Activated CD4-positive, alpha-beta T cell treated with anti-CD3 and anti-CD28 coated beads for 36 hours (primary cell): ENCODE data around the gene DRD2. TPM values are rescaled to one million over a fixed set of nuclear protein-coding genes. Genes with fewer than 3 reads are reported as not detected.
A peak's percentile ranks its signal among the peaks of the same experiment; 100 is the strongest.

Experiments
- ATAC-seq: fragments of 200-7000 bp; cut with Tn5 transposase; one replicate; pipeline ENCODE4 v1.10.0; 2021; ENCODE audit warnings: mild to moderate bottlenecking, moderate library complexity
- CTCF ChIA-PET: fragments of 350-600 bp; sonication (Branson Sonifier 250); formaldehyde crosslinking; loops from one replicate; lab custom pipeline; 2021; ENCODE audit warnings: antibody characterized with exemption; lab: Charles Lee
- POLR2A ChIA-PET: fragments of 350-600 bp; sonication (Branson Sonifier 250); formaldehyde crosslinking; loops from one replicate; lab custom pipeline; 2021; ENCODE audit warnings: antibody characterized with exemption, inconsistent platforms; lab: Charles Lee
- DNase-seq: peaks from one replicate; pipeline ENCODE4 v3.0.0-alpha.2; 2020
- H3K27ac Mint-ChIP-seq: one replicate; pipeline ENCODE4 v1.8.0; 2021; ENCODE audit warnings: mixed read lengths
- H3K27me3 Mint-ChIP-seq: one replicate; pipeline ENCODE4 v1.8.0; 2021; ENCODE audit warnings: mixed read lengths
- H3K36me3 Mint-ChIP-seq: one replicate; pipeline ENCODE4 v1.8.0; 2021; ENCODE audit warnings: low read depth, mixed read lengths
- H3K4me1 Mint-ChIP-seq: one replicate; pipeline ENCODE4 v1.8.0; 2021; ENCODE audit warnings: mixed read lengths
- H3K4me3 Mint-ChIP-seq: one replicate; pipeline ENCODE4 v1.8.0; 2021; ENCODE audit warnings: mild to moderate bottlenecking, moderate library complexity, mixed read lengths
- H3K9me3 Mint-ChIP-seq: one replicate; pipeline ENCODE4 v1.8.0; 2021; ENCODE audit warnings: low read depth, mixed read lengths
- intact Hi-C, 2 experiments: fragments of 100-400 bp; cut with DNase I in 1 of 2; cut with micrococcal nuclease in 1 of 2; formaldehyde crosslinking; loops; one replicate each; pipeline versions ENCODE4 v1.14.2 to v1.15.1; 2022 to 2024; cut with DNase I, micrococcal nuclease
- total RNA-seq, 2 experiments: library from RNA; stranded (reverse); gene quantifications; one replicate each; pipeline ENCODE4 v1.2.3, GENCODE V29; 2021

Gene DRD2
- total RNA-seq, 2 experiments from 2014 or later = not detected

DNA sequence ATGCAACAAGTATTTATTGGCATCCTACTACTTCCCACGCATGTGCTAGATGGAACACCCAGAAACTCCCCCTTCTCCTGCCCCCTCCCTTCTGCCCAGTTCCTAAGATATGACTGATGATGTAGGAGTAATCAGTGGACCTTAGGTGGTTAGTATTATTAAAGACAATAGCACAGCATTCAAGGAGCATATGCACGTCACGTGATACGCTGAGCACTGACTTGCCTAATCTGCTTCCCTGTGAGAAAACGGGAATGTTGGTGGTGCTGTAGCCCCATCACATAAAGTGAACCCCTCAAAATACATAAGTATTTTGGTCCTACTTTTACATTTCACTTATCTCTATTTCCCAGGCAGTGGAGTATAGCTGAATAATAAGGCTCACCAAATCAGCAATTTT is 12.4 kb downstream of the DRD2 start:
- ATAC-seq = no peak
- no peak for DNase-seq
- no peak overlapping the region for H3K4me3 Mint-ChIP-seq
- peaks cover 12% of the 10 kb centered on the region for H3K27me3 Mint-ChIP-seq
- no peak overlapping the region for H3K27ac Mint-ChIP-seq
- intact Hi-C loops = no loop called here
- ChIA-PET CTCF (no interaction called here), POLR2A (no interaction called here)
- H3K9me3 Mint-ChIP-seq = no peaks in the 10 kb centered on the region
- H3K4me1 Mint-ChIP-seq = no peaks in the 10 kb centered on the region
- H3K36me3 Mint-ChIP-seq = no peaks in the 10 kb centered on the region

DNA sequence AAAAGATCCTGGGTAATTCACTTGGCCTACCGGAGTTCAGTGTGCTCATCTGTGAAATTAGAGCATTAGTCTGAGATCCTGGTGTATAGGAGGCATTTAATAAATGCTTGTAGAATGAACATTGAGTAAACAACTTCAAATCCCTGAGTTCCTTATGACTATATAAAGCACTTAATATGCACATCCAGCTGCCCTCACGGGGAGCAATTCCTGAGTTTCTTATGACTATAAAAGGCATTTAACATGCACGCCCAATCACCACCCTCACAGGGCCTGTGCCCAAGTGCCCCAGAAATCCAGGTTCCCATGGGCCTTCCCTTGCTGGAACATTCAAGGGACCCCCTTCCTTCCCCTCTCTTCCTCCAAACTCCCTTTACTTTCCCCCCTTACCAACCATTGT is 13.6 kb downstream of the DRD2 start:
- no peaks in the 10 kb centered on the region for H3K4me1 Mint-ChIP-seq
- intact Hi-C loops = no loop called here
- DNase-seq (no peak), ATAC-seq (no peak)
- no peaks in the 10 kb centered on the region for H3K36me3 Mint-ChIP-seq
- H3K27ac Mint-ChIP-seq = no peak overlapping the region
- peaks cover 11% of the 10 kb centered on the region for H3K27me3 Mint-ChIP-seq
- CTCF ChIA-PET = no interaction called here
- POLR2A ChIA-PET = no interaction called here
- no peaks in the 10 kb centered on the region for H3K9me3 Mint-ChIP-seq
- no peak overlapping the region for H3K4me3 Mint-ChIP-seq

DNA sequence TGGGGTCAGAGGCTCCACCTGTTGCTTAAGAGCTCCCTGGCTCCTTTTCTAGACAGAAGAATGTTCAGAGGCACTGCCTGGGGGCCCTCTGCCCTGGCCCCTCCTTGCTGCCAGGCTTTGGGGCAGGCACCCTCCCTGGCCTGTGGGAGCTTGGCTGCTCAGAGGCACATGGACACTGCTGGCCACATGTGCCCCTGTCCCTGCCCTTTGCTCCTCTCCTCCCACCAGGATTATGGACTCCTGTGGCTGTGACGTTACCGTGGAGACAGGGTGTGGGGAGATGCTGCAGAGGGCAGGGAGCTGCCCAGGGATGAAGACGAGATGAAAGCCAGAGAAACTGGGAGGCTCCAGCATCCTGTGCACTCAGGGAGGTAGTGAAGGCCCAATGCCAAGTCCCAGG is 14.7 kb downstream of the DRD2 start:
- Mint-ChIP-seq H3K27ac (no peak overlapping the region), H3K27me3 (peaks cover 9% of the 10 kb centered on the region), H3K36me3 (no peaks in the 10 kb centered on the region), H3K4me3 (no peak overlapping the region), H3K9me3 (no peaks in the 10 kb centered on the region), H3K4me1 (no peaks in the 10 kb centered on the region)
- ATAC-seq (no peak), DNase-seq (no peak)
- POLR2A ChIA-PET = no interaction called here
- CTCF ChIA-PET = no interaction called here
- intact Hi-C loops = no loop called here

DNA sequence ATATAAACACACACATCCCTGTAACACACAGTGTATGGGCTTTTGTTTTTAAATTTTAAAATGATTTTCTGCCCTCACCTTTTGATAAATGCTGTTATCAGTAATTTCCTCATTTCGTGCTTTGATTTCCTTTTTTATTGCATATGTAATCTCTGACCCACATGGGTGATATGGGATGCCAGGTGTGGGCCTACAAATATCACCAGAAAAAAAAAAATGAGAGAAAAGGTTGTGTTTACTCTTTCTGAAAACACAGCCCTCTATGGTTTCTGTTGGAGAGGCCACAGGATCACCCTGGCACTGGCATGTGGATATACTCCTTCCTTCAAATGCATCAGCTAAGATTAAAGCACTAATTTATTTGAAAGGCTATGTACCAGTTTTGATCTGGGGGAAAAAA is 17.0 kb downstream of the DRD2 start:
- intact Hi-C loops = no loop called here
- Mint-ChIP-seq H3K4me1 (no peaks in the 10 kb centered on the region), H3K36me3 (no peaks in the 10 kb centered on the region), H3K4me3 (no peak overlapping the region), H3K9me3 (no peaks in the 10 kb centered on the region), H3K27me3 (peaks cover 4% of the 10 kb centered on the region), H3K27ac (no peak overlapping the region)
- ATAC-seq (no peak), DNase-seq (no peak)
- ChIA-PET CTCF (no interaction called here), POLR2A (no interaction called here)

DNA sequence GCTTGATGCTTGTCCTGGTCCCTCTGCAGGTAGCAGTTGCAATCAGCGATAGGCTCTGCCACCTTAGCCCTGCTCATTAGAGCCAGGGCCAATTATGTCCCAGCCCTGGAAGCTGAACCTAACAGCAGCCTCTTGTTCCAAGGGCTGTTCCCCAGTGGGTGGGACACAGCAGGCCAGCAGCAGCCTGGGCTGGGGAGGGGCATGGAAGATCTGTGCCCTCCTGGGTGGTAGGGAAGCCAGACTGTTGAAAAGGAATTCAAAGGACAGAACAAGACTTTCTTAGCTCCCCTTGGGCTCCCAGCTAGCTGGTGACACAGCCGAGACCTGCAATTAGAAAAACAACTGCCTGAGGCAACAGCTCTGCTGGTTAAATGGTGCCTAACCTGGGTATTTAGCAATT is 17.4 kb downstream of the DRD2 start:
- CTCF ChIA-PET = no interaction called here
- intact Hi-C loops = no loop called here
- Mint-ChIP-seq H3K27ac (no peak overlapping the region), H3K36me3 (no peaks in the 10 kb centered on the region), H3K9me3 (no peaks in the 10 kb centered on the region), H3K4me3 (no peak overlapping the region), H3K27me3 (peaks cover 4% of the 10 kb centered on the region), H3K4me1 (no peaks in the 10 kb centered on the region)
- DNase-seq = no peak
- no peak for ATAC-seq
- POLR2A ChIA-PET = no interaction called here

DNA sequence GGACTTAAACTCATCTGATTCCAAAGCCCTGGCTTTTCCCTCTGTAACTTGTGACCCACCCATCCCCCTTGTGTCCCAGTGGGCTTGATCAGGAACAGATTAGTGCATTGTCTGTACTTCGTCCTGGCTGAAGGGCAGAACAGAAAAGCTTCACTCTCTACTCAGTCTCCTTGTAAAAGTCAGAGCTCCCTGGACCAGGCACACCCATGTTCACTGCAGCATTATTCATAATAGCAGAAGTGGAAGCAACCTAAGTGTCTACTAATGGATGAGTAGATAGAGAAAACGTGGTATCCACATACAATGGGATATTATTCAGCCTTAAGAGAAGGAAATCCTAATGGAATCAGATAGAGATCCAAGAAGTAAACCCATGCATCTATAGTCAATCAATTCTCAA is 20.7 kb downstream of the DRD2 start:
- no peaks in the 10 kb centered on the region for H3K36me3 Mint-ChIP-seq
- peaks cover 4% of the 10 kb centered on the region for H3K27me3 Mint-ChIP-seq
- intact Hi-C loops = no loop called here
- DNase-seq = no peak
- H3K27ac Mint-ChIP-seq = no peak overlapping the region
- no peak overlapping the region for H3K4me3 Mint-ChIP-seq
- POLR2A ChIA-PET = no interaction called here
- H3K4me1 Mint-ChIP-seq = no peaks in the 10 kb centered on the region
- ATAC-seq = no peak
- H3K9me3 Mint-ChIP-seq = no peaks in the 10 kb centered on the region
- CTCF ChIA-PET = no interaction called here

DNA sequence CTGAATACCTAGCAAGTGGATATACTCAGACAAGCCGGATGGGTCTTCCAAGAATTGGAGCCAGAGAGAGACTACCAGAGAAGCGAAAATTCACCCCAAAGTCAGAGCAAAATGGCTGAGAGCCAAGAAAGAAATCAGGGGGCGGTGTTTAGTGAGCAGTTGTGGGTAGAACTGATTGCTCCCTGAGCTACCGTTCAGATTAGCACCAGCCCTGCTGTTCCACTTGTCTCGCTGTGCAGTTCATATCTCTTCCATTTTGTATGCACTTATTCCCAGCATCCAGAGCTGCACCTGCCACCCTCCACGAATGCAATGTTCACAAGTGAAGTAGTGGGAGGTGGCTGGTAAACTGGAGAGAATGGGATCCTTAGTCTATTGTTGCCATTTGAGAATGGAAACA is 25.5 kb downstream of the DRD2 start:
- intact Hi-C loops = no loop called here
- Mint-ChIP-seq H3K27ac (no peak overlapping the region), H3K9me3 (no peaks in the 10 kb centered on the region), H3K4me1 (no peaks in the 10 kb centered on the region), H3K4me3 (no peak overlapping the region), H3K27me3 (peaks cover 11% of the 10 kb centered on the region), H3K36me3 (no peaks in the 10 kb centered on the region)
- DNase-seq = no peak
- ATAC-seq = no peak
- POLR2A ChIA-PET = no interaction called here
- CTCF ChIA-PET = interaction anchor here (0.7 kb wide), 1 partner anchor 1026 kb away, joined by 3 read pairs; no protein-coding TSS in a partner anchor

DNA sequence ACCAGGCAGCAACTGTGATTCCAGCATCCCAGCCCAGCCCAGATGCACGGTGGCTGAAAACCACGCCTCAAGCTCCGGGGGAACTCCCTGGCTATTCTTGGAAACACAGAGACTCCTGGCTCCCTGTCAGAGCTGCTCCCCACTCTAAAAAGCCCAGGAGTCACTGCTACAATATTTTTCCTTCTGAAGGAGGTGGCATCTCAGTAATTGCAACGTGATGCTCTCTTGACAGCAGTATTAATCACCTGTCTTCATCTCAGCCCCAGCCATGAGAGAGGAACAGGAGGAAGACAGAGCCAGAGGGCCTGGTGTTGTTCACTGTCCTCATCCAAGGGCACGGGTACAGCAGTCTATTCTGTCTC is 26.9 kb downstream of the DRD2 start:
- Mint-ChIP-seq H3K9me3 (no peaks in the 10 kb centered on the region), H3K27ac (no peak overlapping the region), H3K4me1 (no peaks in the 10 kb centered on the region), H3K4me3 (no peak overlapping the region), H3K27me3 (peaks cover 13% of the 10 kb centered on the region), H3K36me3 (no peaks in the 10 kb centered on the region)
- intact Hi-C loops = no loop called here
- CTCF ChIA-PET = interaction anchor here (0.6 kb wide), 1 partner anchor 170 kb away, joined by 5 read pairs; no protein-coding TSS in a partner anchor
- POLR2A ChIA-PET = no interaction called here
- DNase-seq (no peak), ATAC-seq (peak; percentile 12)

DNA sequence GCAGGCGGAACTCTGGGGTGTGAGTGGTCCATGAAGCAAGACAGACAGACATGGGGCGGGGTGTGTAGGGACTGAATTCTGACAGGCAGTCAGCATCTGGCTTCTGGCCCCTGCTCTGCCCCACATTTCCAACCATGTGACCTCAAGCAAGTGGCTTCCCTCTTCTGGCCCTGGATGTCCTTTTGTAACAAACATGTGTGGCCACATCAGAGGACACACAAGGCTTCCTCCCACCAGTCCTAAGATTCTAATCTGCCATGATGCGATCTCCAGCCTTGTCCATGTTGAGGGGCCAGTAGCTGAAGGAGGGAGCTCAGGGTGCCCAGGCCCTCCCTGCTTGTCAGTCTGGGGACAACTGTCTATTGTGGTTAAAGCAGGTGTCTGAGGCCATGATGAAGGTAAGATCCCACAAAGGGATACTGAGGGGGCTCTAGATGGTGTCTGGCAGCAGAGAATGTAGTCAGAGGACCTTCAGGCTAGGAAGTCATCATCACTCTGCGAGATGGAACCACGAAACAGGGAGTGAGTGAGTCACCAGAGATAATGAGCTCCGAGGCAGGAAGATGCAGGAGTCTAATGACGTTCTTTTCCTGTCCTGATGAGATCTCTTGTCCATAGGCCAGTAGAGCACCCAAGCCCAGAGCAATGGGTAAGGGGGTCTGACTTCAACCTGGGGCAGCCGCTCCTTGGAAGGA is 27.4 kb downstream of the DRD2 start:
- Mint-ChIP-seq H3K36me3 (no peaks in the 10 kb centered on the region), H3K4me3 (no peak overlapping the region), H3K4me1 (no peaks in the 10 kb centered on the region), H3K27ac (no peak overlapping the region), H3K9me3 (no peaks in the 10 kb centered on the region), H3K27me3 (peaks cover 16% of the 10 kb centered on the region)
- ATAC-seq (peak; percentile 66), DNase-seq (peak; percentile 8)
- CTCF ChIA-PET = no interaction called here
- intact Hi-C loops = no loop called here
- POLR2A ChIA-PET = no interaction called here

DNA sequence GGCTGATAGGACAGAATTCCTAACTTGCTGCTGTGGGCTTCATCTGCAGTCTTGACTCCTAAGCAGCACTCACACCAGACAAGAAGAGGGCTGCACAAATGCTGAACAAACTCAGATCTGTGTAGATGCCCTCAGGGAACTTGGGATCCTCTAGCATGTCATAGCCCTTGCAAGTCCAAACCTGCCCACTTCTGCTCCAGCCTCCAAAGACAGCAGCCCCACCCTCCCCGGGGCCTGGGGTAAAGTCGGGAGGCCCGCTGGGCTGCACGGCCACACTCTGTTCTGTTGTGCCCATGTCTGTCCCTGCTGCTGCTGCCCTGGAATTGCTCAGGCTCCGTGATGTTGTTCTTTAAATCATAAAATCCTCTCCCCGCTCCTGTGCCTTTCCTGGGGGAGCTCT is 28.3 kb downstream of the DRD2 start:
- CTCF ChIA-PET = no interaction called here
- POLR2A ChIA-PET = no interaction called here
- Mint-ChIP-seq H3K4me3 (no peak overlapping the region), H3K4me1 (no peaks in the 10 kb centered on the region), H3K27ac (no peak overlapping the region), H3K9me3 (no peaks in the 10 kb centered on the region), H3K36me3 (no peaks in the 10 kb centered on the region), H3K27me3 (peaks cover 18% of the 10 kb centered on the region)
- ATAC-seq (no peak), DNase-seq (no peak)
- intact Hi-C loops = no loop called here

DNA sequence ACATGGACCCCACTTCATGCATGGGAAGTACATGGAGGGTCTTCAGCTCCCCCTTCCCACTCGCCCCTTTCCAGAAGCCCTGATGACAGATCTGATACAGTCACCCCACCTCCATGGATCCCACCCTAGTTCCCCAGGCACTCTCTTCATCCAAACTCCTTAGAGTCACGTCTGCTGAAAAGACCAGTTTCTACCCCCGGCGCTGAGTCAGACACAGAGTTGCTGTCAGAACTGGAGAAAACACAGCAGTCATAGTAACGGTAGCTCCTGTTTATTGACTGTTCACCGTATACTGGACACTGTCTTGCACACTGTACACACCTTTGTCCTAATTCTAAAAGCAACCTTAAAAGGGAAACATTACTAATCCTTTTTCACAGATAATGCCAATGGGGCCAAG is 29.1 kb downstream of the DRD2 start:
- Mint-ChIP-seq H3K9me3 (no peaks in the 10 kb centered on the region), H3K27ac (no peak overlapping the region), H3K4me1 (no peaks in the 10 kb centered on the region), H3K36me3 (no peaks in the 10 kb centered on the region), H3K27me3 (peaks cover 18% of the 10 kb centered on the region), H3K4me3 (no peak overlapping the region)
- ATAC-seq = peak; percentile 65
- intact Hi-C loops = no loop called here
- CTCF ChIA-PET = no interaction called here
- DNase-seq = peak; percentile 24
- POLR2A ChIA-PET = no interaction called here

DNA sequence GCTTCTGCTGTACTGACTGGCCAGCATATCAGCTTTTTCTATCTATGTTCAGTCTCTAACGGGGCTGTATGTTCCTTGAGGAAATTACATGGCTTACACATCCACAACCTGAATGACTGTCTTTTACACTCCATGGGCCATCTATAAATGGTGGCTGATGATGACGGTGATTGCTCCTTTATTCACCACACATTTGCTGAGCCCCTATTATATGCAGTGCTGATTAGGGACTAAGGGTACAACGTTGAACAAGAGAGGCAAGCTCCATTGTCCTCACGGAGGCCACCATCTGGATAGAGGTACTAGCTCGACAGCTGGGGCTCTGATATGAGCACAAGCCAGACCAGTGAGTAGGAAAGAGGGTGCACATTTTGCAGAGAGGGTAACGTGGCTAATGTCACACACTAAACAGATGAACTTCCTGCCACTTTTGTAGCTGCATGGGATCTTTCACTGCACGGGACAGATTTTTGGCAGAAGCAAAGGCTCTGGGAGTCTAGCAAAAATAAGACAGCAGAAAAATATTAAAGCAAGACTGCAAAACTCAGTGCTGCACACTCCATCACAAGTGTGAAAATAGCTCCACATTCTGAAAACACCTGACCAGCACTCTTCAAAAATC is 30.6 kb downstream of the DRD2 start:
- ChIA-PET CTCF (no interaction called here), POLR2A (no interaction called here)
- ATAC-seq (no peak), DNase-seq (no peak)
- intact Hi-C loops = no loop called here
- no peaks in the 10 kb centered on the region for H3K4me1 Mint-ChIP-seq
- H3K27me3 Mint-ChIP-seq = peaks cover 25% of the 10 kb centered on the region
- H3K27ac Mint-ChIP-seq = no peak overlapping the region
- no peak overlapping the region for H3K4me3 Mint-ChIP-seq
- H3K9me3 Mint-ChIP-seq = no peaks in the 10 kb centered on the region
- H3K36me3 Mint-ChIP-seq = no peaks in the 10 kb centered on the region
